ENCODE data around the gene POU2AF2. TPM values are rescaled to one million over a fixed set of nuclear protein-coding genes. Genes with fewer than 3 reads are reported as not detected.
"Not testable (repeated sequence)": the region's sequence is repeated elsewhere in the genome, so short reads cannot be mapped to it uniquely, and the experiment has no call there.

POU2AF2 gene
- total RNA-seq, 4 donors from 2014 or later, result 0.36 to 0.86 (median 0.51) TPM; not detected in 1

DNA sequence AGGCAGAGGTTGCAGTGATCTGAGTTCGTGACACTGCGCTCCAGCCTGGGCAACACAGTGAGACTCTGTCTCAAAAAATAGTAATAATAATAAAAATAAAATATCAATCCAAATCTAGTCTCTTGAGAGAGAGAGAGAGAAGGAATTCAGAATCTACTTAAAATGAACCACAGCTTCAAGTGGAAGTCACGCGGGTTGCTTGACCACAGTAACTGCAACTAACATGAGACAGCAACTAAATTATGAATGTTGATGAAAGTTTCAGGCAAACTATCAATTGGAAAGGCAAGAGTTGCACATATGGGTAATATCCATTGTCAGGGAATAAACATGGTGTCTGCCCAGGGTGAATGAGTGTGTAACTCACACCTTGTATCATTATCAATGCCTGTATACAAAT lies 12.5 kb downstream of the POU2AF2 start:
- no peak for ATAC-seq
- H3K36me3 ChIP-seq, result no peaks in the 10 kb centered on the region
- TF ChIP-seq, protein P1, sequence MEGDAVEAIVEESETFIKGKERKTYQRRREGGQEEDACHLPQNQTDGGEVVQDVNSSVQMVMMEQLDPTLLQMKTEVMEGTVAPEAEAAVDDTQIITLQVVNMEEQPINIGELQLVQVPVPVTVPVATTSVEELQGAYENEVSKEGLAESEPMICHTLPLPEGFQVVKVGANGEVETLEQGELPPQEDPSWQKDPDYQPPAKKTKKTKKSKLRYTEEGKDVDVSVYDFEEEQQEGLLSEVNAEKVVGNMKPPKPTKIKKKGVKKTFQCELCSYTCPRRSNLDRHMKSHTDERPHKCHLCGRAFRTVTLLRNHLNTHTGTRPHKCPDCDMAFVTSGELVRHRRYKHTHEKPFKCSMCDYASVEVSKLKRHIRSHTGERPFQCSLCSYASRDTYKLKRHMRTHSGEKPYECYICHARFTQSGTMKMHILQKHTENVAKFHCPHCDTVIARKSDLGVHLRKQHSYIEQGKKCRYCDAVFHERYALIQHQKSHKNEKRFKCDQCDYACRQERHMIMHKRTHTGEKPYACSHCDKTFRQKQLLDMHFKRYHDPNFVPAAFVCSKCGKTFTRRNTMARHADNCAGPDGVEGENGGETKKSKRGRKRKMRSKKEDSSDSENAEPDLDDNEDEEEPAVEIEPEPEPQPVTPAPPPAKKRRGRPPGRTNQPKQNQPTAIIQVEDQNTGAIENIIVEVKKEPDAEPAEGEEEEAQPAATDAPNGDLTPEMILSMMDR (IDR thresholded peaks at IDR 0.05 in 4 of 5, conservative IDR thresholded peaks at IDR 0.05 in 1 of 5), result no peak
- TF ChIP-seq POLR2A (IDR thresholded peaks at IDR 0.05), result no peak
- no peaks in the 10 kb centered on the region for H3K9me3 ChIP-seq
- no peak for DNase-seq
- in situ Hi-C loops (cut with MboI; ENCODE audit: low sequenced_read_pairs in 4 of 4), result no loop called here
- intact Hi-C loops (cut with DNase I; ENCODE audit: low total_unique reads), result no loop called here
- peaks cover 0 to 3% (median 0%) of the 10 kb centered on the region in 3 donors for H3K27me3 ChIP-seq
- H3K4me1 ChIP-seq, result no peaks in the 10 kb centered on the region
- no peak overlapping the region for H3K4me3 ChIP-seq
- no peak overlapping the region for H3K27ac ChIP-seq

DNA sequence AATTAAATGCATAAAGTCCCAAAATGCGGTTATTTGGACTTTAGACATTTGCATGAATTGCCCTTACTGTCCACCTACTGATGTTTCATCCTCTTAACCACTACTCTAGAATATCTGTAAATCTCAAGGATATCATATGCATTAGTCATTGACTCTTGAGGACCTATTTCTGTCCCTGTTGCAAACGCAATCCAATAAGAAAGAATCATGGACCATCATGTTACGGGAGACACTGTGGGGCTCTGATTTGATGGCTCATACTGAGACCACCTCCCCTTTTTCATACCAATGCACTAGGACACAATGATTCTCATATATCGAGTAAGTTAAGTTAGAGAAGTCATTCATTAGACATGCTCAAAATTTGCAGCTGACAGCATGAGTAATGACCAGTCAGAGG lies 14.4 kb downstream of the POU2AF2 start:
- intact Hi-C loops (cut with DNase I; ENCODE audit: low total_unique reads), result no loop called here
- Histone ChIP-seq H3K9me3 (no peaks in the 10 kb centered on the region), H3K36me3 (no peaks in the 10 kb centered on the region), H3K27ac (no peak overlapping the region), H3K4me1 (no peaks in the 10 kb centered on the region), H3K27me3 (peaks cover 0 to 3% (median 0%) of the 10 kb centered on the region in 3 donors), H3K4me3 (no peak overlapping the region)
- in situ Hi-C loops (cut with MboI; ENCODE audit: low sequenced_read_pairs in 4 of 4), result no loop called here
- no peak for ATAC-seq
- no peak for DNase-seq
- TF ChIP-seq, protein P1 (IDR thresholded peaks at IDR 0.05 in 4 of 5, conservative IDR thresholded peaks at IDR 0.05 in 1 of 5), result no peak
- no peak for TF ChIP-seq POLR2A (IDR thresholded peaks at IDR 0.05)

DNA sequence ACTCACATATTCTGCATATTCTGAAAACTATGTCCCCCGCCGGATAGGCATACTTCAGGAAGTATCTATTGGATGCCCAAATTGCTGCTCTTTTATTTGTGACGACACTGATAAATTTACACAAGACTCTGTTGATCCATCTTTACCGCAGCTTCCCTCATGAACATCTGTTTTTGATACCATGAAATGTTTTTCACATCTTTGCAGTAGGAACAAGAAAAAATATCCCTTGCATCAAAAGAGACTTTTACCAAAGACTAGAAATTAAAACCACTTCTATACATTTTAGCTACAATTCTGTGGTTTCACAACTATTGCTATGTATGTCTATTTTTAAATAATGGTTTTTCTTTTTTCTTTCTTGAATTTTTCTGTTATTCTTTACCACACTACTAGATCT lies 15.3 kb downstream of the POU2AF2 start:
- no peaks in the 10 kb centered on the region for H3K4me1 ChIP-seq
- H3K27me3 ChIP-seq, result peaks cover 0 to 3% (median 0%) of the 10 kb centered on the region in 3 donors
- H3K4me3 ChIP-seq, result no peak overlapping the region
- no peaks in the 10 kb centered on the region for H3K9me3 ChIP-seq
- ATAC-seq (no peak), DNase-seq (no peak)
- TF ChIP-seq POLR2A (IDR thresholded peaks at IDR 0.05), result no peak
- TF ChIP-seq, protein P1 (IDR thresholded peaks at IDR 0.05 in 4 of 5, conservative IDR thresholded peaks at IDR 0.05 in 1 of 5), result no peak
- no peaks in the 10 kb centered on the region for H3K36me3 ChIP-seq
- intact Hi-C loops (cut with DNase I; ENCODE audit: low total_unique reads), result no loop called here
- in situ Hi-C loops (cut with MboI; ENCODE audit: low sequenced_read_pairs in 4 of 4), result no loop called here
- no peak overlapping the region for H3K27ac ChIP-seq

DNA sequence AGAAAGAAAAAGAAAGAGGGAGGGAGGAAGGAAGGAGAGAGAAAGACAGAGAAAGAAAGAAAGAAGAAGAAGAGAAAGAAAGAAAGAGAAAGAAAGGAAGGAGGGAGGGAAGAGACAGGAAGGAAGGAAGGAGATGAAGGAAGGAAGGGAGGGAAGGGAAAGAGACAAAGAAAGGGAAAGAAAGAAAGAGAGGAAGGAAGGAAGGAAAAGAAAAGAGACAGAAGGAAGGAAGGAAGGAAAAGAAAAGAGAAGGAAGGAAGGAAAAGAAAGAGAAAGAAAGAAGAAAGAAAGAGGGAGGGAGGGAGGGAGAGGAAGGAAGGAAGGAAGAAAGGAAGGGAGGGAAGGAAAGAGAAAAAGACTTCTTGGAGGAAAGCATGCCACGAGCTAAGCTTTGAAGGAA lies 19.1 kb downstream of the POU2AF2 start:
- Histone ChIP-seq H3K4me3 (no peak overlapping the region), H3K9me3 (no peaks in the 10 kb centered on the region), H3K27ac (no peak overlapping the region), H3K36me3 (no peaks in the 10 kb centered on the region), H3K4me1 (no peaks in the 10 kb centered on the region), H3K27me3 (peaks cover 0 to 3% (median 0%) of the 10 kb centered on the region in 3 donors)
- no peak for DNase-seq
- TF ChIP-seq POLR2A (IDR thresholded peaks at IDR 0.05), result no peak
- TF ChIP-seq, protein P1 (IDR thresholded peaks at IDR 0.05 in 4 of 5, conservative IDR thresholded peaks at IDR 0.05 in 1 of 5), result no peak
- no peak for ATAC-seq
- in situ Hi-C loops (cut with MboI; ENCODE audit: low sequenced_read_pairs in 4 of 4) (no loop called here), intact Hi-C loops (cut with DNase I; ENCODE audit: low total_unique reads) (no loop called here)

DNA sequence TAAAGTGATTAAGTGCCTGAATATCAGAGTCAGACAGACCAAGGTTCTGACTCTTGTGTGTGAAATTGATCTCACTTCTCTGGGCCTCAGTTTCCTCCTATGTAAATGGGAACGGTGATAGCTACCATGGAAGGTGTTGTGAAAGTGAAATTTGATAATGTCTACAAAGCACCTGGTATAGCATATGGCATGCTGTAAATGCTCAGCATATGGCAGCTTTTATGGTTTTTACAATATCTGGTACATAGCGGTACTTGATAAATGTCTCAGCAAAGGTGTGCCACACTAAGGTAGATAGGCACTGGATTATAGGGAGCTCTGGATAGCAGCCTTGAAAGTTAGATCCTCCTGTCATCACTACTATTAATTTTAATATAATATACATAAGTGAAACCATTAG lies 19.9 kb downstream of the POU2AF2 start:
- TF ChIP-seq, protein P1 (IDR thresholded peaks at IDR 0.05 in 4 of 5, conservative IDR thresholded peaks at IDR 0.05 in 1 of 5), result no peak
- TF ChIP-seq POLR2A (IDR thresholded peaks at IDR 0.05), result no peak

DNA sequence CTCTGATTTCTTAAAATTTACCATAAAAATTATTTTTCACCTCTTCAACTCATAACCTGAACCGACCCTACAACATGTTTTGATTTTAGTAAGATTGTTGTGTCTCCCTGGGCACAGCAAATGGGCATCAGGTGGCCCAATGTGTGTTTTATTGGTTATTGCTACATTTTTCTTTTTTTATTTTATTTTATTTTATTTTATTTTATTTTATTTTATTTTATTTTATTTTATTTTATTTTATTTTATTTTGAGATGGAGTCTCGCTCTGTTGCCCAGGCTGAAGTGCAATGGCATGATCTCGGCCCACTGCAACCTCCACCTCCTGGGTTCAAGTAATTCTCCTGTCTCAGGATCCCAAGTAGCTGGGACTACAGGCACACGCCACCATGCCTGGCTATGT lies 22.8 kb downstream of the POU2AF2 start:
- H3K4me1 ChIP-seq; in situ Hi-C loops (cut with MboI; ENCODE audit: low sequenced_read_pairs in 4 of 4); H3K27ac ChIP-seq; H3K9me3 ChIP-seq; H3K36me3 ChIP-seq; ATAC-seq; intact Hi-C loops (cut with DNase I; ENCODE audit: low total_unique reads); H3K4me3 ChIP-seq; H3K27me3 ChIP-seq; DNase-seq: not testable (repeated sequence)

More for the DNA sequence above, 19.9 kb downstream of the POU2AF2 start:
- no peak for ATAC-seq
- H3K27me3 ChIP-seq, result peaks cover 0 to 3% (median 0%) of the 10 kb centered on the region in 3 donors
- DNase-seq, result no peak
- H3K4me3 ChIP-seq, result no peak overlapping the region
- intact Hi-C loops (cut with DNase I; ENCODE audit: low total_unique reads), result no loop called here
- H3K4me1 ChIP-seq, result no peaks in the 10 kb centered on the region
- H3K36me3 ChIP-seq, result no peaks in the 10 kb centered on the region
- no peak overlapping the region for H3K27ac ChIP-seq
- in situ Hi-C loops (cut with MboI; ENCODE audit: low sequenced_read_pairs in 4 of 4), result no loop called here
- H3K9me3 ChIP-seq, result no peaks in the 10 kb centered on the region

Measured in gastrocnemius medialis (tissue), 4 donors.